ENCODE data around the gene AFF4.
"Not testable (repeated sequence)": the region's sequence is repeated elsewhere in the genome, so short reads cannot be mapped to it uniquely, and the experiment has no call there.

AFF4 gene, protein sequence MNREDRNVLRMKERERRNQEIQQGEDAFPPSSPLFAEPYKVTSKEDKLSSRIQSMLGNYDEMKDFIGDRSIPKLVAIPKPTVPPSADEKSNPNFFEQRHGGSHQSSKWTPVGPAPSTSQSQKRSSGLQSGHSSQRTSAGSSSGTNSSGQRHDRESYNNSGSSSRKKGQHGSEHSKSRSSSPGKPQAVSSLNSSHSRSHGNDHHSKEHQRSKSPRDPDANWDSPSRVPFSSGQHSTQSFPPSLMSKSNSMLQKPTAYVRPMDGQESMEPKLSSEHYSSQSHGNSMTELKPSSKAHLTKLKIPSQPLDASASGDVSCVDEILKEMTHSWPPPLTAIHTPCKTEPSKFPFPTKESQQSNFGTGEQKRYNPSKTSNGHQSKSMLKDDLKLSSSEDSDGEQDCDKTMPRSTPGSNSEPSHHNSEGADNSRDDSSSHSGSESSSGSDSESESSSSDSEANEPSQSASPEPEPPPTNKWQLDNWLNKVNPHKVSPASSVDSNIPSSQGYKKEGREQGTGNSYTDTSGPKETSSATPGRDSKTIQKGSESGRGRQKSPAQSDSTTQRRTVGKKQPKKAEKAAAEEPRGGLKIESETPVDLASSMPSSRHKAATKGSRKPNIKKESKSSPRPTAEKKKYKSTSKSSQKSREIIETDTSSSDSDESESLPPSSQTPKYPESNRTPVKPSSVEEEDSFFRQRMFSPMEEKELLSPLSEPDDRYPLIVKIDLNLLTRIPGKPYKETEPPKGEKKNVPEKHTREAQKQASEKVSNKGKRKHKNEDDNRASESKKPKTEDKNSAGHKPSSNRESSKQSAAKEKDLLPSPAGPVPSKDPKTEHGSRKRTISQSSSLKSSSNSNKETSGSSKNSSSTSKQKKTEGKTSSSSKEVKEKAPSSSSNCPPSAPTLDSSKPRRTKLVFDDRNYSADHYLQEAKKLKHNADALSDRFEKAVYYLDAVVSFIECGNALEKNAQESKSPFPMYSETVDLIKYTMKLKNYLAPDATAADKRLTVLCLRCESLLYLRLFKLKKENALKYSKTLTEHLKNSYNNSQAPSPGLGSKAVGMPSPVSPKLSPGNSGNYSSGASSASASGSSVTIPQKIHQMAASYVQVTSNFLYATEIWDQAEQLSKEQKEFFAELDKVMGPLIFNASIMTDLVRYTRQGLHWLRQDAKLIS

DNA sequence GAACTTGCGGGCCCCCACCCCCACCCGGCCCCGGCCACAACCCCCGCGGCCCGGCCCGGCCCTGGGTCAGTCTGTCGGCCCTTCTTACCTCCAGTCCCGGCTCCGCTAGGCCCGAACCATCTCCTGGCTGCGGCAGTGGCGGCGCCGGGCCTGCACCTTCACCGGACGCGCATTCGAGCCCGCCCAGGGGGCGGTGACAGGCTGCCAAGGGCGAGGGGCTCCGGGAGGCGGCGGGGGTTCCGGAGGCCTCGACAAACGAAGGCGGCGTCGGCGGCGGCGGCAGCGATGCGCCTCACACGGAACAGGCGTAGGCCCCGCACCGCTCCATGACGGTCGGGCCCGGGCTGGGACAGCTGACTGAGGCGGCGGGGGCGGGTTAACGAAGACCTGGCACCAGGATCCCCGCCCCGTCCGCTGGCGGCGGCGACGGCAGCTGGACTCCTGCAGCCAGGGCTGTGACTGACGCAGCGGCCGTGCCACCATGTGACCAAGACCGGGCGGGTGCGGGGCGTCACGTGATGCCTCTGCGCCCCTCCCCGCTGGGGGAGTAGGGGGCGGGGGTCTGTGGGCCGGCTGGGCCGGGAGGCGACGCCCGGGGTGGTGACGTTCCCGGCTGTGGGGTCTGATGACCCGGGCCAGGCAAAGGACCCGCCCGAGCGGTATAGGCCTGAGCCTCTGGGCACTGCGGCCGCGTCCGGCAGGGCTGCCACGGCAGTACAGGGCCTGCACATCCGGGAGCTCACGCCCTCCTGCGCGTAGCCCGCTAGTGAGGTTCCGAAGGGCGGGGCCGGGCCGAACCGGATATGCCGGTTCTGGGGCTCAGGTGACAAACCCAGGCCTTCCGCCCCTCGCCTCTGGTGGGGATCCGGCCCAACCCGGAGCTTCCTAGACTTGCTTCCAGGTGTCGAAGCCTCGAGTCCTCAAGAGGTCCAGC, at the start of gene AFF4:
AFF4 (minus strand) TSS at position 464 of the 934 bp plus-strand sequence. CDS start 26,445 bp downstream, outside the sequence.
- DNase-seq = peak; percentile 99

DNA sequence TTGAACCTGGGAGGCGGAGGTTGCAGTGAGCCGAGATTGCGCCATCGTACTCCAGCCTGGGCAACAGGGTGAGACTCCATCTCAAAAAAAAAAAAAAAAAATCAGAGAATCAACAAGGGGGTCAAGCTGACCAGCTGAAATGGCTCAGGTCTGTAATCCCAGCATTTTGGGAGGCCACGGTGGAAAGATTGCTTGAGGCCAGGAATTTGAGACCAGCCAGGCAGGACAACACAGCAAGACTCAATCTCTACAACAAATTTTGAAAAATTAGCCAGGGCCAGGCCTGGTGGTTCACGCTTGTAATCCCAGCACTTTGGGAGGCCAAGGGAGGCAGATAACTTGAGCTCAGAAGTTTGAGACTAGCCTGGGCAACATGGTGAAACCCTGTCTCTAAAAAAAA, 45.0 kb upstream of the AFF4 start:
- not testable (repeated sequence) for DNase-seq

DNA sequence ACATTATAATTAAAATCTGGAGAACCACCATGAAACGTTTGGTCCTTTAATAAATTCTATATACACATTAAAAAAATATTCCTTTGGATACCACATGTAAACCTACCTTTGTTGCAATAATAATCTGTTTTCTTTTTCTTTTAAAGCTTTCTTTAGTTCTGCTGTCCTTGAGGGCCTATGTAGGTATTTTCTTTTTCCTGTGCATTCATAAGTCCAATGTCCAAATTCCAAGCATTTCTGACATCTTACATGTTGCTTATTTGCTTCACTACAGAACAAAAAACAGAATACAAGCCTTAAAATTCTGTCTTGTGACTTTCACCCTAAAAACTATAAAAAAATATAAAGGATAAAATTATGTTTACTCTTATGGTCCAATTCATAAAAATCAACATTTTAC, 43.2 kb upstream of the AFF4 start:
- DNase-seq = no peak

DNA sequence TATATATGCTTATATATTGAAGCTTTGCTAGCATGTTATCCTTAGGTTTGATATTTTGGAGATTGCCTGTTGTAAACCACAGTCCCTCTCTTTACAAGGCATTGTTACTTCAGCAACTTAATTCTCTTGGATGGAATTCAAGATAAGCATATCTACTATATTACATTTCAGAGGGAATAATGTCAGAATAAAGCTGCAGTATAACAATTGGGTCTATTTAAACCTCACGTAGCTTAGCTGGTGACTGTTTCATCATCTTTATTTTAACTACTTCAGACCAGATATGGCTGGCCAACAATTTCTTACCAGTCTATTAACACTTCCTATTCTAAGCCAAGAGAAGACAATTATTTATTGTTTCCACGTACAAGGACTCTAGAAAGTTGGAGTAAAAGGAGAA, 35.8 kb upstream of the AFF4 start:
- no peak for DNase-seq

DNA sequence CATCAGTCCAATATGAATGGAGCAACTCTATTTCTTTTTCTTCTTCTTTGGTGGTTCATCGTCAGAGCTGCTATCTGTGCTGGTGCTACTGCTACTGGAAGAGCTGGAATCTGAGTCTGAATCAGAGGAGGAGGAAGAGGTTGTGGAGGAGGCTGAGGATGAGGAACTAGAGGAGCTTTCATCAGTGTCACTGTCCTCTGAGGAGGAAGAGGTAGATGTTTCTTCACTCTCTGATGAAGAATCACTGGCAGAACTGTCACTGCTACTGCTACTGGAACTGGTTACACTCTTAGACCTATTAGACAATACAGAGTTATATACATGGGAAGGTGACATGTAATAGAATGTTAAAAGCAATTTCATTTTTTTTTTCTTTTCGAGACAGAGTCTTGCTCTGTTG, 35.1 kb upstream of the AFF4 start:
- DNase-seq = no peak

DNA sequence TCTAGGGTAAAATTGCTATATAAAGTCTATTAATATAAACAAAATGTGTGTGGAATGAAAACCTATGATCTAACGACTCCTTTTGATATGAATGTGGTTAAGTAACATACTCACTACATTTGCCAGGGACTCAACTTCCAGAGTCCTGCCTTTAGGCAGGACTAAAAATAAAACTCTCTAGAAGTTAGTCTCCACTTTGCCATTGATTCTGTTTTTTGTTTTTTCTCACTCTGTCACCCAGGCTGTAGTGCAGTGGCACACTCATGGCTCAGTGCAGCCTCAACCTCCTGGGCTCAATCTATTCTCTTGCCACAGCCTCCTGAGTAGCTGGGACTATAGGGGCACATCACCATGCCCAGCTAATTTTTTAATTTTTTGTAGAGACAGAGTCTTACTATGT, 32.9 kb upstream of the AFF4 start:
- no peak for DNase-seq

DNA sequence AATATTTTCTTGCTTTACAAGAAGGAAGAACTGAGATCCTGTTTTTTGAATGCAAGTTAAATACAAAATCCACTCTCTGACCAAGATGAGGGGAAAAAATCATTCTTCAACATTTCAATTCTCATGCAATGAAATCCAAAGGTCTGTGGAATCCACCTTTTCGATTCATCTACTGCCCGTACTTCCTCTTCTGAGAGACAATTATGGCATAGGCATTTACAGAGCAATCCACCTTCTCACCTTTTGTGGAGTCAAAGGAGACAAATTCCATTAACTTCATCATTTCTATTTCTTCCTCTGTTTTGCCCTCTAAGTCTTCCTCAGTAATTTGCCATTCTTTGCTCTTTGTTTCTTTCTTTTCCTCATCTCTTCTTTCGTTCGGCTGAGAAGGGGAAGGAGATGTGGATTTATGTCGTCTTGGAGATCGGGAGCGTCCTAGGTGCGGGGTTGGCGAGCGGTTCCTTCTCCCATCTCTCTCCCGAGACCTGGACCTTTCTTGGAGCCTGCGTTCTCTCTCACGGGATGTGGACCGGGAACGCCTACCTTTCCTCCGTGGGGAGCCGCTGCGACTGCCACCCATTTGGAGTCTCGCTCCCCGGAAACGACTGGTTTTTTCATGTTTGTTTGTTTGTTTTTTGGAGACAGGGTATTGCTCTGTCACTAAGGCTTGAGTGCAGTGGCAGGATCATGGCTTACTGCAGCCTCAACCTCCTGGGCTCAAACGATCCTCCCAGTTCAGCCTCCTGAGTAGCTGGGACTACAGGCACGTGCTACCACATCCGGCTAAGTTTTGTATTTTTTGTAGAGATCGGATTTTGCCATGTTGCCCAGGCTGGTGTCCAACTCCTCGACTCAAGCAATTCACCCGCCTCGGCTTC, 24.3 kb upstream of the AFF4 start:
- DNase-seq = no peak

DNA sequence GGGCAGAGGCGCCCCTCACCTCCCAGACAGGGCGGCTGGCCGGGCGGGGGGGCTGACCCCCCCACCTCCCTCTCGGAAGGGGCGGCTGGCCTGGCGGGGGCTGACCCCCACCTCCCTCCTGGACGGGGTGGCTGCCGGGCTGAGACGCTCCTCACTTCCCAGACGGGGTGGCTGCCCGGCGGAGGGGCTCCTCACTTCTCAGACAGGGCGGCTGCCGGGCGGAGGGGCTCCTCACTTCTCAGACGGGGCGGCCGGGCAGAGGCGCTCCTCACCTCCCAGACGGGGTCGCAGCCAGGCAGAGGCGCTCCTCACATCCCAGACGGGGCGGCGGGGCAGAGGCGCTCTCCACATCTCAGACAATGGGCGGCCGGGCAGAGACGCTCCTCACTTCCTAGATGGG, 19.5 kb upstream of the AFF4 start:
- DNase-seq = not testable (repeated sequence)

DNA sequence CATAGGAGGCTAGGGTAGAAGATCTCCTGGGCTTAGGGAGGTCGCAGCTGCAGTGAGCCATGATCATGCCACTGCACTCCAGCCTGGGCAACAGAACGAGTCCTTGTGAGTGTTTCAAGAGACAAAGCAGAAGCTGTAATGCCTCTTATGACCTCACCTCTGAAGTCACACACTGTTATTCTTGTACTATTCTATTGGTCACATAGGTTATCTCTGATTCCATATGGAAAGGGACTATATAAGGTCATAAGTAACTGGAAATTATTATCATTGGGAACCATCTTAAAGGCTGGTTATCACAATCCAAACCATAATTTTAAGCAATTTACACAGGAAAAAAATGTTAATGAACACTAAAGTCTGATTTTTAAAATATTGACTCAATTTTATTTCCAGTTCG, 17.9 kb upstream of the AFF4 start:
- DNase-seq = no peak

DNA sequence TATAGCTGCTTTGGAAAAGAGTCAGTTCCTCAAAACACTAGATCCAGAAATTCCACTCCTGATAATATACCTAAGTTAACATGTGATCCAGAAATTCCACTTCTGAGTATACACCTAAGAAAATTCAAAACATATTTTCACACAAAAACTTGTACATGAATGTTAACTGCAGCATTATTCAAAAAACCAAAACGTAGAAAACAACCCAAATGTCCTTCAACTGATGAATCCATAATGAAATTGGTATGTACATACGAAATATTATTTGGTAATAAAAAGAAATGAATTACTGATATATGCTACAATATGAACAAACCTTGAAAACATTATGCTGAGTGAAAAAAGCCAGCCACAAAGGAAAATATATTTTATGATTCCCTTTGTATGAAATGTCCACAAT, 16.5 kb upstream of the AFF4 start:
- DNase-seq = no peak

DNA sequence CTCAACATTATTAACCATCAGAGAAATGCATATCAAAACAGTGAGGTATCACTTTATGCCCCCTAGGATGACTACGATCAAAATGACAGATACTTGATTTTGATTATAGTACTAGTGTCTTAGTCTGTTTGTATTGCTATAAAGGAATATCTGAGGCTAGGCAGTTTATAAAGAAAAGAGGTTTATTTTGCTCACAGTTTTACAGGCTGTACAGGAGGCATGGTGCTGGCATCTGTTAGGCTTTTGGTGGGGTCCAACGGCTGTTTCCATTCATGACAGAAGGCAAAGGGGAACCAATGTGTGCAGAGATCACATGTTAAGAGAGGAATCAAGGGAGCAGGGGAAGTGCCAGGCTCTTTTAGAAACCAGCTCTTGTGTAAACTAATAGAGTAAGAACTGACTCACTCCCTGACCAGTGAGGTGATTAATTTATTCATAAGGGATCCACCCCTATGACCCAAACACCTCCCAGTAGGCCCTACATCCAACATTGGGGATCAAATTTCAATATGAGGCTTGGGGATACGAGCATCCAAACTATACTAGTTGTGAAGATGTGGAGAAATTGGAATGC, 16.0 kb upstream of the AFF4 start:
- peak; percentile 76 for DNase-seq

DNA sequence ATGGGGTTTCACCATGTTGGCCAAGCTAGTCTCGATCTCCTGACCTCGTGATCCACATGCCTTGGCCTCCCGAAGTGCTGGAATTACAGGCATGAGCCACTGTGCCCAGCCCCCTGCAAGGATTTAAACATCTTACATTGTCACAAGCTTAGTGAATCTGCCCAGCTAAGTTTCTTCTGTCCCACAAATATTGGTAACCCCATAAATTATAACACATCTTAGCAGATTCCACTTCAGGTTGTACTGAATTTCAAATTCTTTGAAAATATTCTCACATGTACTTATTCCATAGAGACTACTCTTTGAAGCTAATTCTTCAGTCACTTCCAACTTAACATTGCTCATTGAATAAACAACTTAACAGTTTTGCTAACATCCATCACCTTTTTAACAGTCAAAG, 13.4 kb upstream of the AFF4 start:
- no peak for DNase-seq

DNA sequence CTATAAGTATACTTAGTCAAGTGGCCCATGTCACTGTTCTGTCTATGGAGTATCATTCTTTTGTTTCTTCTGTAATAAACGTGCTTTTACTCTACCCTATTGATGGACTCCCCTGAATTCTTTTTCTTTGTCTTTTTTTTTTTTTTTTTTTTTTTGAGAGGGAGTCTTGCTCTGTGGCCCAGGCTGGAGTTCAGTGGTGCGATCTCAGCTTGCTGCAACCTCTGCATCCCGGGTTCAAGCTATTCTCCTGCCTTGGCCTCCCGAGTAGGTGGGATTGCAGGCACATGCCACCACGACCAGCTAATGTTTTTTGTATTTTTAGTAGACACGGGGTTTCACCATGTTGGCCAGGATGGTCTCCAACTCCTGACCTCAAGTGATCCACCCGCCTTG, 9.0 kb upstream of the AFF4 start:
- DNase-seq = not testable (repeated sequence)

DNA sequence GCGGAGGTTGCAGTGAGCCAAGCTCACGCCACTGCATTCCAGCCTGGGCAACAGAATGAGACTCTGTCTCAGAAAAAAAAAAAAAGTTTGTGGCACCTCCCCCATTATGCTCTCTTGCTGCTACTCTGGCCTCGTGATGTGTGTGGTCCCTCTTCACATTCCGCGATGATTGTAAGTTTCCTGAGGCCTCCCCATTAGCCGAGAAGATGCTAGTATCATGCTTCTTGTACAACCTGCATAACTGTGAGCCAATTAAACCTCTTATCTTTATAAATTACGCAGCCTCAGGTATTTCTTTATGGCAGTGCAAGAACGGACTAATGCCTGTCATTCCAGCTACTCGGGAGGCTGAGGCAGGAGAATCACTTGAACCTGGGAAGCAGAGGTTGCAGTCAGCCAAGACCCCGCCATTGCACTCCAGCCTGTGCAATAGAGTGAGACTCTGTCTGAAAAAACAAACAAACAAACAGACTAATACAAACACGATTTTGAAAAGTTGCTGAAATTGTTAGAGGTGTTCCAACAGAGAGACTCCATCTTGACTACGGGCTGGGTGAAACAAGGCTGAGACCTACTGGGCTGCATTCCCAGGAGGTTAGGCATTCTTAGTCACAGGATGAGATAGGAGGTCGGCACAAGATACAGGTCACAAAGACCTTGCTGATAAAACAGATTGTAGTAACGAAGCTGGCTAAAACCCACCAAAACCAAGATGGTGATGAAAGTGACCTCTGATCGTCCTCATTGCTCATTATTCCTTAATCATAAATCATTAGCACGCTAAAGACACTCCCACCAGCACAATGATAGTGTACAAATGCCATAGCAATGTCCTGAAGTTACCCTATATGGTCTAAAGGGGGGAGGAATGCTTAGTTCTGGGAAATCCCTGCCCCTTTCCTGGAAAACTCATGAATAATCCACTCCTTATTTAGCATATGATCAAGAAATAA, 8.3 kb upstream of the AFF4 start:
- no peak for DNase-seq

DNA sequence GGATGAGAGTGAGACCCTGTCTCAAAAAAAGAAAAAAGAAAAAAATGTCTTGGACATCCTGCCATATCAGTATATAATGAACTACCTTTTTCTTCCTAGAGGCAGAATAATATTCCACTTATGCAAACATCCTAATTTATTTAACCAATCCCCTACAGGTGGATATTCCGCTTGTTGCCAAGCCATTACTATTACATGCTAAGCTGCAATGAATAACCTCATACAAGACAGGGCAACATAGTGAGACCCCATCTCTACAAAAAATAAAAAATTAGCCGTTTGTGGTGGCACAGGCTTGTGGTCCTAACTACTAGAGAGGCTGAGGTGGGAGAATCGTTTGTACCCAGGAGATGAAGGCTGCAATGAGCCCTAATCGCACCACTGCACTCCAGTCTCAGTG, 1.7 kb upstream of the AFF4 start:
- no peak for DNase-seq

DNA sequence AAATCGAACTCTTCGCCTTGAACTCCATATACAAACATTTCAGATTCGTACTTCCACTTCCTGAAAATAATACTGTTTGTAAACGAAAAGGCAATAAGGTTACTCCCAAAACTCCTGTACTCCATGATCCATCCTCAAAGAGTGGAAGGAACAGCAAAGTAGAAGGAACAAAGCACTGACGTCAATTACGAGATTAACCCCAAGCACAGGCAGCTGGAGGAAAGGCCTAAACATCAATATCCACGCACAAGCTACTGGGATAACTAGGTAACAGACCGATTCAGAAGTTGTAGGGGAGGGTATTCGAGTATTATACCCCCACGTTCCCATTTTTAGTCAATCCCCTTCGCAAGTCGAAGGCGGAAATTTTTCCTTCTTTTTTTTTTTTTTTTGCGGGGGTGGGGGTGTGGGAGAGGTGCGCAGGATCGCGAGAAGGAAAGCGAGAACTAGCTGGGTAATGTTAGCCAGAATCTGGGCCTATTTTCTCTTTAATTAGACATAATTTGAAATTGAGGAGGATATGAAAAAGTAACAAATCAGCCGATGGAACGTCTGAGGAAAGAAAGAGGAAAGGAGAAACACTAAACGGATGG, 909 bp downstream of the AFF4 start:
- DNase-seq = peak; percentile 84

DNA sequence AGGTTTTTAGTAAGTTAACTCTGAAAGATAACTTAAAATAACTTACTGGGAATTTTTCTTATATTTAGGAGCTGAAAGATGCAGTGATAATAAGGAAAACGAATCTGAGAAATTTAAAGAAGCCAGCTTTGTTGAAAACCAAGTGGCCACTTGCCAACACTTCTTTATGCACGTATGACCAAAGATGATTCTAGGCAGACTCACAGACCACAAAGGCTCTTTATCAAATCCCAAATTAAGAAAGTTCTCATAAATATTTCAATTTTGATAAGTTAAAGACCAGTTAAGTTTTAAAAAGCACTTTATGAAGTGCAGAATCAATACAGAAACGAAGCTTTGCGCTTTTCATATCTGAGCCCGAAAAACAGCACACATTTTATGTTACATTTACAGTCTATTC, 1.5 kb downstream of the AFF4 start:
- no peak for DNase-seq

DNA sequence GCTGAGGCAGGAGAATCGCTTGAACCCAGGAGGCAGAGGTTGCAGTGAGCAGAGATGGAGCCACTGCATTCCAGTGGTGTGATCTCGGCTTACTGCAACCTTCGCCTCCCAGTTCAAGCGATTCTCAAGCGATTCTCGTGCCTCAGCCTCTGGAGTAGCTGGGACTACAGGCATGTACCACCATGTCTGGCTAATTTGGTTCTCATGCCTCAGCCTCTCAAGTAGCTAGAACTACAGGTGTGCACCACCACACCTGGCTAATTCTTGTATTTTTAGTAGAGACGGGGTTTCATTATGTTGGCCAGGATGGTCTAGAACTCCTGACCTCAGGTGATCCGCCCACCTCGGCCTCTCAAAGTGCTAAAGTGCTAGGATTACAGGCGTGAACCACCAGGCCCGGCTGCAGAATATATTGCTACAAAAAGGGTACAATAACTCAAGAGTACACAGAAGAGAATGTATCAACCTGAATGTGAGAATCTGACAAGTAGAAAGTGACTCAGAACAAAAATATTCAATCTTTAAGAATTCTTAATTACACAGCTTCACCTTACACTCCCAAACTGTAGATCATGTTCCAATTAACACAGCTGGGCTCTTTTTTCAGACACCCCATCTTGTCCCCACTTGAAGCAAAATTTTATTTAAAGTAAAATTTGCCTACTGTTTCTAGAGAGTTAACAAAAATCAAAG, 2.2 kb downstream of the AFF4 start:
- DNase-seq = not testable (repeated sequence)
